NCI-H1417 (cell line): ENCODE measurements around the gene FBXL7.

Experiments
- DNase-seq, 3 experiments: peaks; one replicate each; lab custom pipeline; 2025; lab: John Stamatoyannopoulos, UW

The FBXL7 gene

GRCh38 chr5:15499528-15500324, at the start of gene FBXL7:
Gene FBXL7 (plus strand): TSS chr5:15500180.
- peak in 2 of 3 experiments; percentile 57 to 60 for DNase-seq

GRCh38 chr5:15450473-15450872, 49.5 kb upstream of the FBXL7 start:
- no peak for DNase-seq

GRCh38 chr5:15450949-15451348, 49.0 kb upstream of the FBXL7 start:
- DNase-seq, result no peak

- no peak for DNase-seq
Measured at GRCh38 chr5:15452030-15452429, 48.0 kb upstream of the FBXL7 start.

GRCh38 chr5:15452781-15453180, 47.2 kb upstream of the FBXL7 start:
- no peak for DNase-seq

- DNase-seq, result no peak
Measured at GRCh38 chr5:15459200-15459599, 40.8 kb upstream of the FBXL7 start.

- DNase-seq, result peak in 1 of 3 experiments; percentile 9
Measured at GRCh38 chr5:15463231-15463980, 36.6 kb upstream of the FBXL7 start.

GRCh38 chr5:15472116-15472515, 27.9 kb upstream of the FBXL7 start:
- no peak for DNase-seq

GRCh38 chr5:15474143-15474719, 25.7 kb upstream of the FBXL7 start:
- DNase-seq, result no peak

GRCh38 chr5:15475367-15475766, 24.6 kb upstream of the FBXL7 start:
- no peak for DNase-seq

- no peak for DNase-seq
Measured at GRCh38 chr5:15476977-15477376, 23.0 kb upstream of the FBXL7 start.

GRCh38 chr5:15480436-15480835, 19.5 kb upstream of the FBXL7 start:
- DNase-seq, result no peak

GRCh38 chr5:15483351-15484097, 16.5 kb upstream of the FBXL7 start:
- peak in 1 of 3 experiments; percentile 7 for DNase-seq

- no peak for DNase-seq
Measured at GRCh38 chr5:15487228-15487627, 12.8 kb upstream of the FBXL7 start.

- no peak for DNase-seq
Measured at GRCh38 chr5:15489571-15490235, 10.3 kb upstream of the FBXL7 start.

- no peak for DNase-seq
Measured at GRCh38 chr5:15492545-15492944, 7.4 kb upstream of the FBXL7 start.

GRCh38 chr5:15493501-15493900, 6.5 kb upstream of the FBXL7 start:
- no peak for DNase-seq

- peak in 1 of 3 experiments; percentile 29 for DNase-seq
Measured at GRCh38 chr5:15495026-15495425, 5.0 kb upstream of the FBXL7 start.

- no peak for DNase-seq
Measured at GRCh38 chr5:15496886-15497285, 3.1 kb upstream of the FBXL7 start.

- DNase-seq, result peak in 1 of 3 experiments; percentile 36
Measured at GRCh38 chr5:15500325-15501001, 483 bp downstream of the FBXL7 start.
